GM23338 (cell line): ENCODE data around the gene EFCAB6. TPM values are rescaled to one million over a fixed set of nuclear protein-coding genes. Genes with fewer than 3 reads are reported as not detected.

ENCODE experiments used
- ATAC-seq: fragments of 200-7000 bp; cut with Tn5 transposase; 3 replicates; pipeline ENCODE4 v1.9.1; 2020
- DNase-seq: peaks from one replicate; pipeline ENCODE4 v3.0.0-alpha.2; 2015; ENCODE audit warnings: low spot score
- H2AFZ ChIP-seq: fragments of 200-600 bp; sonication (generic); 2 replicates; pipeline ENCODE4 v1.8.0; 2016; ENCODE audit warnings: antibody characterized with exemption, mild to moderate bottlenecking, moderate library complexity
- H3F3A ChIP-seq: fragments of 200-600 bp; sonication (generic); replicated peaks from 2 replicates; pipeline ENCODE4 v1.8.0; 2017; ENCODE audit warnings: antibody characterized with exemption, mixed run types, low read depth
- H3K27ac ChIP-seq: fragments of 200-600 bp; sonication (generic); 2 replicates; pipeline ENCODE4 v1.6.1; 2016; ENCODE audit warnings: low read depth
- H3K27me3 ChIP-seq: fragments of 200-600 bp; sonication (generic); 2 replicates; pipeline ENCODE4 v1.8.0; 2016; ENCODE audit warnings: mild to moderate bottlenecking, mixed run types, moderate library complexity; ENCODE audit not compliant: insufficient read depth
- H3K36me3 ChIP-seq: fragments of 200-600 bp; sonication (generic); 2 replicates; pipeline ENCODE4 v1.8.0; 2016; ENCODE audit warnings: mild to moderate bottlenecking; ENCODE audit not compliant: insufficient read depth
- H3K4me1 ChIP-seq: fragments of 200-600 bp; sonication (generic); 2 replicates; pipeline ENCODE4 v1.8.0; 2016; ENCODE audit warnings: mild to moderate bottlenecking, moderate library complexity; ENCODE audit not compliant: insufficient read depth
- H3K4me2 ChIP-seq: fragments of 200-600 bp; sonication (generic); 2 replicates; pipeline ENCODE4 v1.7.1; 2017; ENCODE audit warnings: mixed run types
- H3K4me3 ChIP-seq: fragments of 200-600 bp; sonication (generic); 2 replicates; pipeline ENCODE4 v1.6.1; 2016; ENCODE audit warnings: mixed run types
- H3K79me2 ChIP-seq: fragments of 200-600 bp; sonication (generic); replicated peaks from 2 replicates; pipeline ENCODE4 v1.8.0; 2017; ENCODE audit warnings: mild to moderate bottlenecking; ENCODE audit not compliant: insufficient read depth
- H3K9me2 ChIP-seq: fragments of 200-600 bp; sonication (generic); 2 replicates; pipeline ENCODE4 v1.8.0; 2017; ENCODE audit not compliant: insufficient read depth
- H4K20me1 ChIP-seq: fragments of 200-600 bp; sonication (generic); replicated peaks from 2 replicates; pipeline ENCODE4 v1.8.0; 2017; ENCODE audit warnings: mild to moderate bottlenecking; ENCODE audit not compliant: insufficient read depth
- H3K27ac Mint-ChIP-seq: 2 replicates; pipeline ENCODE4 v1.8.0; 2020; ENCODE audit warnings: inconsistent platforms, mild to moderate bottlenecking, moderate library complexity, mixed read lengths
- H3K27me3 Mint-ChIP-seq: 3 replicates; pipeline ENCODE4 v1.8.0; 2022; ENCODE audit warnings: low read depth, mild to moderate bottlenecking, moderate library complexity, mixed read lengths, inconsistent platforms; ENCODE audit not compliant: insufficient read depth, poor library complexity
- H3K36me3 Mint-ChIP-seq: 3 replicates; pipeline ENCODE4 v1.8.0; 2021; ENCODE audit warnings: low read depth, mild to moderate bottlenecking, inconsistent platforms, moderate library complexity, mixed read lengths
- H3K4me1 Mint-ChIP-seq: 3 replicates; pipeline ENCODE4 v1.8.0; 2020; ENCODE audit warnings: mild to moderate bottlenecking, inconsistent platforms, mixed read lengths
- H3K4me3 Mint-ChIP-seq: 3 replicates; pipeline ENCODE4 v1.8.0; 2021; ENCODE audit warnings: moderate library complexity, mild to moderate bottlenecking, inconsistent platforms, mixed read lengths
- H3K9me3 Mint-ChIP-seq: 3 replicates; pipeline ENCODE4 v1.8.0; 2020; ENCODE audit warnings: moderate library complexity, mild to moderate bottlenecking, inconsistent platforms, mixed read lengths
- CREB1 ChIP-seq: fragments of 250-450 bp; sonication (Bioruptor Pico); IDR thresholded peaks from 2 replicates; pipeline ENCODE4 v1.5.0; 2020; ENCODE audit warnings: low read depth, mild to moderate bottlenecking, moderate library complexity
- EZH2phosphoT487 ChIP-seq: fragments of 200-600 bp; sonication (generic); IDR thresholded peaks from one replicate; pipeline ENCODE4 v1.8.1; 2018; ENCODE audit warnings: antibody characterized with exemption; ENCODE audit not compliant: unreplicated experiment
- NANOG ChIP-seq: IDR thresholded peaks from 2 replicates; pipeline ENCODE4 v1.6.1; 2016; ENCODE audit warnings: antibody characterized with exemption, borderline replicate concordance
- ZNF331 ChIP-seq: fragments of 250-450 bp; sonication (Bioruptor Pico); IDR thresholded peaks from 2 replicates; pipeline ENCODE4 v1.5.0; 2020; ENCODE audit warnings: low read depth, mild to moderate bottlenecking, moderate library complexity
- ZNF462 ChIP-seq: fragments of 250-450 bp; sonication (Bioruptor Pico); IDR thresholded peaks from 2 replicates; pipeline ENCODE4 v1.5.0; 2020; ENCODE audit warnings: mild to moderate bottlenecking, moderate library complexity
- polyA plus RNA-seq: library from polyadenylated mRNA; unstranded; fragments of >200 nt; fragmentation: Nextera tagmentation; extraction: Ambion mirVana; gene quantifications from 2 replicates; pipeline ENCODE4 v1.2.1, GENCODE V29; 2016
- total RNA-seq: library from RNA; depleted of rRNA; stranded (reverse); fragments of >200 nt; shearing (Covaris generic); gene quantifications from 2 replicates; pipeline ENCODE4 v1.2.3, GENCODE V29; 2014
- TF ChIP-seq, protein P1 (sequence below): IDR thresholded peaks from one replicate; pipeline ENCODE4 v1.6.1; 2018; ENCODE audit warnings: antibody characterized with exemption; ENCODE audit not compliant: unreplicated experiment
- TF ChIP-seq, protein P2 (sequence below), 2 experiments: fragments of 200-600 bp in 1 of 2; sonication (generic) in 1 of 2; conservative IDR thresholded peaks; 2 replicates each; pipeline versions ENCODE4 v1.5.1 to v1.6.1; 2016 to 2017; ENCODE audit warnings: antibody characterized with exemption in 2 of 2, low read depth in 2 of 2, mild to moderate bottlenecking in 2 of 2, moderate library complexity in 1 of 2
- TF ChIP-seq, protein P3 (sequence below): IDR thresholded peaks from 2 replicates; pipeline ENCODE4 v1.6.1; 2016; ENCODE audit warnings: antibody characterized with exemption

Gene EFCAB6
- total and polyA plus RNA-seq, 2 experiments from 2014 or later: 1.1 to 1.8 TPM

DNA sequence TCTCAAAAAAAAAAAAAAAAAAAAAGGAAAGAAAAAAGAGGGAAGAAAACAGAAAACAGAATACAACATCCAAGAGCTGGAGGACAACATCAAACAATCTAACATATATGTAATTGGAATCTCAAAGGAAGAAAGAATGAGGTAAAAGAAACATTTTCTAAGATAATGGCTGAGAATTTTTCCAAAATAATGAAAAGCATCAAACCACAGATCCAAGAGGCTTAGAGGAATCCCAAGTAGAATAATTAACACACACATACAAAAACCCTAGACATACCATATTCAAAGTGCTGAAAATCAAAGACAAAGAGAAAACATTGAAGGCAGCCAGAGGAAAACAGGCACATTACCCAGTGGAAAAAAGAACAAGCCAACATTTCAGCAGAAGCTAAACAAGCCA lies 45.3 kb upstream of the EFCAB6 start:
- Mint-ChIP-seq H3K9me3 (peaks cover 14% of the 10 kb centered on the region), H3K4me3 (no peak overlapping the region), H3K27ac (no peak overlapping the region), H3K36me3 (peaks cover 25% of the 10 kb centered on the region), H3K27me3 (peaks cover 19% of the 10 kb centered on the region), H3K4me1 (peaks cover 40% of the 10 kb centered on the region)
- Histone ChIP-seq H3K36me3 (no peaks in the 10 kb centered on the region; the same call in 1 of the 2 replicates), H3K27ac (no peak overlapping the region), H3K4me2 (no peak overlapping the region), H3K27me3 (no peaks in the 10 kb centered on the region), H4K20me1 (no peaks in the 10 kb centered on the region; the same call in 1 of the 2 replicates), H3F3A (0 out of 2 replicates have a peak, but pooled peaks cover 4% of the 10 kb centered on the region), H3K79me2 (peaks cover 83% of the 10 kb centered on the region), H3K4me1 (peaks cover 21% of the 10 kb centered on the region), H3K9me2 (no peaks in the 10 kb centered on the region), H3K4me3 (no peak overlapping the region), H2AFZ (no peak overlapping the region)
- ATAC-seq (no peak), DNase-seq (no peak)
- TF ChIP-seq, protein P1, sequence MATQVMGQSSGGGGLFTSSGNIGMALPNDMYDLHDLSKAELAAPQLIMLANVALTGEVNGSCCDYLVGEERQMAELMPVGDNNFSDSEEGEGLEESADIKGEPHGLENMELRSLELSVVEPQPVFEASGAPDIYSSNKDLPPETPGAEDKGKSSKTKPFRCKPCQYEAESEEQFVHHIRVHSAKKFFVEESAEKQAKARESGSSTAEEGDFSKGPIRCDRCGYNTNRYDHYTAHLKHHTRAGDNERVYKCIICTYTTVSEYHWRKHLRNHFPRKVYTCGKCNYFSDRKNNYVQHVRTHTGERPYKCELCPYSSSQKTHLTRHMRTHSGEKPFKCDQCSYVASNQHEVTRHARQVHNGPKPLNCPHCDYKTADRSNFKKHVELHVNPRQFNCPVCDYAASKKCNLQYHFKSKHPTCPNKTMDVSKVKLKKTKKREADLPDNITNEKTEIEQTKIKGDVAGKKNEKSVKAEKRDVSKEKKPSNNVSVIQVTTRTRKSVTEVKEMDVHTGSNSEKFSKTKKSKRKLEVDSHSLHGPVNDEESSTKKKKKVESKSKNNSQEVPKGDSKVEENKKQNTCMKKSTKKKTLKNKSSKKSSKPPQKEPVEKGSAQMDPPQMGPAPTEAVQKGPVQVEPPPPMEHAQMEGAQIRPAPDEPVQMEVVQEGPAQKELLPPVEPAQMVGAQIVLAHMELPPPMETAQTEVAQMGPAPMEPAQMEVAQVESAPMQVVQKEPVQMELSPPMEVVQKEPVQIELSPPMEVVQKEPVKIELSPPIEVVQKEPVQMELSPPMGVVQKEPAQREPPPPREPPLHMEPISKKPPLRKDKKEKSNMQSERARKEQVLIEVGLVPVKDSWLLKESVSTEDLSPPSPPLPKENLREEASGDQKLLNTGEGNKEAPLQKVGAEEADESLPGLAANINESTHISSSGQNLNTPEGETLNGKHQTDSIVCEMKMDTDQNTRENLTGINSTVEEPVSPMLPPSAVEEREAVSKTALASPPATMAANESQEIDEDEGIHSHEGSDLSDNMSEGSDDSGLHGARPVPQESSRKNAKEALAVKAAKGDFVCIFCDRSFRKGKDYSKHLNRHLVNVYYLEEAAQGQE: no peak
- TF ChIP-seq, protein P2, sequence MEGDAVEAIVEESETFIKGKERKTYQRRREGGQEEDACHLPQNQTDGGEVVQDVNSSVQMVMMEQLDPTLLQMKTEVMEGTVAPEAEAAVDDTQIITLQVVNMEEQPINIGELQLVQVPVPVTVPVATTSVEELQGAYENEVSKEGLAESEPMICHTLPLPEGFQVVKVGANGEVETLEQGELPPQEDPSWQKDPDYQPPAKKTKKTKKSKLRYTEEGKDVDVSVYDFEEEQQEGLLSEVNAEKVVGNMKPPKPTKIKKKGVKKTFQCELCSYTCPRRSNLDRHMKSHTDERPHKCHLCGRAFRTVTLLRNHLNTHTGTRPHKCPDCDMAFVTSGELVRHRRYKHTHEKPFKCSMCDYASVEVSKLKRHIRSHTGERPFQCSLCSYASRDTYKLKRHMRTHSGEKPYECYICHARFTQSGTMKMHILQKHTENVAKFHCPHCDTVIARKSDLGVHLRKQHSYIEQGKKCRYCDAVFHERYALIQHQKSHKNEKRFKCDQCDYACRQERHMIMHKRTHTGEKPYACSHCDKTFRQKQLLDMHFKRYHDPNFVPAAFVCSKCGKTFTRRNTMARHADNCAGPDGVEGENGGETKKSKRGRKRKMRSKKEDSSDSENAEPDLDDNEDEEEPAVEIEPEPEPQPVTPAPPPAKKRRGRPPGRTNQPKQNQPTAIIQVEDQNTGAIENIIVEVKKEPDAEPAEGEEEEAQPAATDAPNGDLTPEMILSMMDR (conservative IDR thresholded peaks at IDR 0.05; ENCODE audit: low read depth in 2 of 2): no peak
- TF ChIP-seq, protein P3, sequence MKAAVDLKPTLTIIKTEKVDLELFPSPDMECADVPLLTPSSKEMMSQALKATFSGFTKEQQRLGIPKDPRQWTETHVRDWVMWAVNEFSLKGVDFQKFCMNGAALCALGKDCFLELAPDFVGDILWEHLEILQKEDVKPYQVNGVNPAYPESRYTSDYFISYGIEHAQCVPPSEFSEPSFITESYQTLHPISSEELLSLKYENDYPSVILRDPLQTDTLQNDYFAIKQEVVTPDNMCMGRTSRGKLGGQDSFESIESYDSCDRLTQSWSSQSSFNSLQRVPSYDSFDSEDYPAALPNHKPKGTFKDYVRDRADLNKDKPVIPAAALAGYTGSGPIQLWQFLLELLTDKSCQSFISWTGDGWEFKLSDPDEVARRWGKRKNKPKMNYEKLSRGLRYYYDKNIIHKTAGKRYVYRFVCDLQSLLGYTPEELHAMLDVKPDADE: no peak
- TF ChIP-seq NANOG: no peak

DNA sequence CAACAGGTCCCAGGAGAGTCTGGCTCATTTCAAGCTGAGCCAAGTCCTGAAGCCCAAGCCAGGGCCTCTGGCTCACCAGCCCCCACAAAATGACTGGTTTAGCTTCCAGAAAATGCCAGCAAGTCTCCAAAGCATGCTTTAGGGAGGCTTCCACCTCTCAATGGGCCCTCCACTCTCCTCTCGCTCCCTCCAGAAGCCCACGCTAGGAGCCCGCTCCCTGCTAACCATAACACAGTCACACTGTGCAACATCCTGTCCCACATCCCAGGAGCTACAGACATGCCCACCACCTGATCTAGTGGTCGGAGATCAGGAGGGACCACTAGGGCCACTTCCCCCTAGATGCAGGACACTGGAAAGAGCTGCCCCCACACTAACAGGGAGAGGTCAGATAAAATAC lies 43.3 kb upstream of the EFCAB6 start:
- H3K27ac Mint-ChIP-seq: no peak overlapping the region; the same call in 1 of the 2 replicates
- DNase-seq: no peak
- no peak for TF ChIP-seq ZNF462 (CRISPR knock-in tag)
- no peak for TF ChIP-seq EZH2phosphoT487
- no peak for TF ChIP-seq CREB1 (CRISPR knock-in tag)
- TF ChIP-seq ZNF331 (CRISPR knock-in tag): no peak

More for the DNA sequence above, 43.3 kb upstream of the EFCAB6 start:
- Histone ChIP-seq H3K79me2 (peaks cover 84% of the 10 kb centered on the region), H3K4me1 (peaks cover 14% of the 10 kb centered on the region), H4K20me1 (no peaks in the 10 kb centered on the region; the same call in none of the 2 replicates), H3K27ac (no peak overlapping the region), H3F3A (no peaks in the 10 kb centered on the region), H3K9me2 (no peaks in the 10 kb centered on the region), H3K4me2 (no peak overlapping the region), H2AFZ (no peak overlapping the region), H3K27me3 (no peaks in the 10 kb centered on the region), H3K4me3 (no peak overlapping the region), H3K36me3 (no peaks in the 10 kb centered on the region; the same call in 1 of the 2 replicates)
- Mint-ChIP-seq H3K4me1 (peaks cover 34% of the 10 kb centered on the region), H3K36me3 (peaks cover 25% of the 10 kb centered on the region), H3K9me3 (peaks cover 14% of the 10 kb centered on the region), H3K4me3 (no peak overlapping the region), H3K27me3 (peaks cover 11% of the 10 kb centered on the region)
- no peak for ATAC-seq
